Dedifferentiated amniotic fluid mesenchymal stem cell (primary cell): Measurements from ENCODE around the gene COPA.
"Not testable (repeated sequence)": the region's sequence is repeated elsewhere in the genome, so short reads cannot be mapped to it uniquely, and the experiment has no call there.

Source experiments
- DNase-seq: peaks from one replicate; pipeline ENCODE4 v3.0.0-alpha.2; 2016; ENCODE audit errors: extremely low spot score

Gene COPA

DNA sequence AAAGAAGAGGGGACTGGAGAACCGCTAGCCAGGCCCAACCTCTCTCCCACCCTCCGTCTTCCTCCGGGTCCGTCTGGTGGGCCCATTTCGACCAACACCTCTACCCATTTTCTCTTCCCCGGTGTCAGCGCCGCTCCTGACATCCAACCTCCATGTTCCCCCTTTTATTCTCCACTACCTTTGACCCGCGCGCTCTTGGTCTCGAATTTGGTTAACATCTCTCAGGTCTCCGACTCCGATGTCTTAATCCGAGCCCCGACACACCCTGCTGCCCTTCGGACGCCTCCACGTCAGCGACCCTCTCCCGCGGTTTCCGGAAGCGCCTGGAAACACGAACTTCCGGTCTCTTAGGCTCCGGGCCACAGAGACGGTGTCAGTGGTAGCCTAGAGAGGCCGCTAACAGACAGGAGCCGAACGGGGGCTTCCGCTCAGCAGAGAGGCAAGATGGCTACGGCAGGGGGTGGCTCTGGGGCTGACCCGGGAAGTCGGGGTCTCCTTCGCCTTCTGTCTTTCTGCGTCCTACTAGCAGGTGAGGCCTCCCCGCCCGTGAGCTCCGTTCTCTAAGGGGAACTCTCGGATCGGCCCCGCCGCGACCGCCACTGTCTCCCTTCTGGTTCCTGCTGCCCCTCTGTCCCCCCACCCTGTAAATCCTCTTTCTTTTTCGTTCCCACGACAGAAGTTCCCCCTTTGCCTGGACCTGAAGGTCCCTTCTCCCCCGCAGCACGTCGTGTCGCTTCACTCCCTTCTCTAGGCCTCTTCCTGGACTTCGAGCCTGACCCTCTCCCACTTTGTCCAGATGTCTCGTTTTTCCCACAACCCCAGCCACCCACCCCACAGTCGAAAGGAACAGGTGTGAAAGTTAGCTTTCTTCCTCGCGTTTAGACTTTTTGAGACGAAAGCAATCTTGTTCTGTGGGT lies at the start of gene COPA, which contains the start of gene NCSTN:
Gene COPA (minus strand): TSS at position 298 of the 917 bp plus-strand sequence. CDS start 80 bp downstream, at position 218.
Gene NCSTN (plus strand): TSS at position 431 of the 917 bp plus-strand sequence. CDS start 14 bp downstream, at position 445.
- DNase-seq = peak; percentile 97

DNA sequence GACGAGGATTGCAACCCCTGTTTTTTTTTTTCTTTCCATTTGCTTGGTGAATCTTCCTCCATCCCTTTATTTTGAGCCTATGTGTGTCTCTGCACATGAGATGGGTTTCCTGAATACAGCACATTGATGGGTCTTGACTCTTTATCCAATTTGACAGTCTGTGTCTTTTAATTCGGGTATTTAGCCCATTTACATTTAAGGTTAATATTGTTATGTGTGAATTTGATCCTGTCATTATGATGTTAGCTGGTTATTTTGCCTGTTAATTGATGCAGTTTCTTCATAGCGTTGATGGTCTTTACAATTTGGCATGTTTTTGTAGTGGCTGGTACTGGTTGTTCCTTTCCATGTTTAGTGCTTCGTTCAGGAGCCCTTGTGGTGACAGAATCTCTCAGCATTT lies 45.4 kb upstream of the COPA start:
- not testable (repeated sequence) for DNase-seq

DNA sequence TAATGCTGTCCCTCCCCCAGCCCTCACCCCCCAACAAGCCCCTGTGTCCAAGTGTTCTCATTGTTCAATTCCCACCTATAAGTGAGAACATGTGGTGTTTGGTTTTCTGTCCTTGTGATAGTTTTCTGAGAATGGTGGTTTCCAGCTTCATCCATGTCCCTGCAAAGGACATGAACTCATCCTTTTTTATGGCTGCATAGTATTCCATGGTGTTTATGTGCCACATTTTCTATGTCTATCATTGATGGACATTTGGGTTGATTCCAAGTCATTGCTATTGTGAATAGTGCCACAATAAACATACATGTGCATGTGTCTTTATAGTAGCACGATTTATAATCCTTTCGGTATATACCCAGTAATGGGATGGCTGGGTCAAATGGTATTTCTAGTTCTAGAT lies 41.8 kb upstream of the COPA start:
- not testable (repeated sequence) for DNase-seq

DNA sequence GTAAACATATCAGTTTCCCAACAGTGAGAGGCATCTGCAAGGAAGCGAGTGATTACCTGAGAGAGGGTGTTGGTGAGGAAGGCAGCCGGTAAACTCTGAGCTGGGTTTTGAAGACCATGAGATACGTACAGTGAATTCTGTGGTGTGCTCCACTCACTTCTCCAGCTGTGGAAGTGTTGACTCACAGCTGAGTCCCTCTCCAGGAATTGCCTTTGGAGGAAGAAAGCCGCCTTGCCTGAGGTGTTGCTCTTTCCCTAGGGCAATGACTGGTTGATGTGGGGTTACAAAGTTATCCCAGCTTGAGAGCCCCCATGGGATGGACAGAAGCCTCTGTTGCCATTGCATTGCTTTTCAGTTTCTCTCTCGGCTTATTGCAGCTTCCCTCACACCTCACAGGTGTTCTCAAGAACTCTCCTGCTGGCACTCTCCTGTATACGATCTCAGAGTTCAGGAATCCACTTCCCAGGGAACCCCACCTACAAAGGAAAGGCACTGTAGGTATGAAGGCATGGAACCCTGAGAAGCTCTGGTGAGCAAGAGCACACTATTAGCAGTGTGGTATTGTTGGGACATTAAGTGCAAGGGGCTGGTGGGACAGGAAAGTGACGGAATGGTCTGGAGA lies 34.6 kb upstream of the COPA start:
- peak; percentile 18 for DNase-seq

DNA sequence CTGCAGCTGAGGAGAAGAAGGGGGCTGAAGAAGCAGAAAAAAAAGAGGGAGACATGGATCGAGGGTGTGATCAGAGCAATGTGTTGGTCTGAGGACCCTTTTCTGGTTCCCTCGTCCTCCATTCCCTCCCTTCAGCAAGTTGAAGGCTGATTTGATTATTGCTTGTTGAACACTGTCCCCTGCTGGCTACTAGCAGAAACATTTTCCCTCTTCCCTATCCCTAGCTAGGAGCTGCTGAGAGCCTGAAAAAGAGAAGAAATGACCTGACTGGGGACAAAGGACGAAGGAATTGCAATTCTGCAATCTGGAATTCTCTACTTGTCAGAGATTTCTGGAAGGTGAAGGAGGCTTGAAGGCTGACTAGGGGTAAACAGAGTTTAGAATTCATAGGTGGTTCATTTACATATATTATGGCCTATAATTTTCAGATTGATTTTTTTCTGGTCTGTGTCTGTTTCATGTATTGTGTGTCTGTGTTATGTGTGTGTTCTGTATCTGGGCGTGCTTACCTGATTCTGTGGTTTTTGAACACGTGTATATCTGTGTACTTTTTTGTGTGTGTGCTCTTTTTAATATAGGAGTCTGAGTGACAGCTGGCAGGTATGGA lies 33.6 kb upstream of the COPA start:
- peak; percentile 60 for DNase-seq

DNA sequence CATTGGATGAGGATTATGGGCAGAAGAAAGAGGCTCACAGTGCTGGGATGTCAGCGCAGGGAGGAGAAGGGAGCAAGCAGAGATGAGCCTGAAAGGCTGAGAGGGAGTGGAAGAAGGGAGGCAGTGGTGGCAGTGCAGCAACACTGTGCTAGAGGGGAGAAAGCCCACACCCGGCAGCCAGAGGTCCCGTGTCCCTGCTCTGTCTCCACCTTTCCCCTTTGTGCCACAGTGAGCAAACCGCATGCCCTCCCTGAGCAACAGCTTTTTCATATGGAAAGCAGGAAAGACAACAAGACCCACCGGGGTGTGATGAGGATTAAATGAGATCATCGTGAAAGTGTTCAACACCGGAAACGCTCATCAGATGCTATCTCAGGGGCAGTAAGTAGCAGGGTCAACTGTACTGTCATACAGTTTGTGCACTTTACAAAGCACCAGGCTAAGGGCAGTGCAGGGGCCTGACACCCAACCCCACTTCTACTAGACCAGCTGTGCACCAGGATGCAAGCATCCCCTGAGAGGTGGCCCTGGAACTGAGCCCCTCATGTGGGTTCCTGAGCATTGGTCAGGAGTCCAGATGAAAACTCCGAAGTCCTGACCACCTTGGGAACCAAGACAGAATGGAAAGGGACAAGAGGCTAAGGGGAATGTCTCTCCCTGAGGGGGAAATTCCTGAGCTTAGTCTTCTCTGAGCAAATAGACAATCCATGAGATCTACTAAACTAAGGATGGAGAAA lies 32.9 kb upstream of the COPA start:
- DNase-seq = no peak

DNA sequence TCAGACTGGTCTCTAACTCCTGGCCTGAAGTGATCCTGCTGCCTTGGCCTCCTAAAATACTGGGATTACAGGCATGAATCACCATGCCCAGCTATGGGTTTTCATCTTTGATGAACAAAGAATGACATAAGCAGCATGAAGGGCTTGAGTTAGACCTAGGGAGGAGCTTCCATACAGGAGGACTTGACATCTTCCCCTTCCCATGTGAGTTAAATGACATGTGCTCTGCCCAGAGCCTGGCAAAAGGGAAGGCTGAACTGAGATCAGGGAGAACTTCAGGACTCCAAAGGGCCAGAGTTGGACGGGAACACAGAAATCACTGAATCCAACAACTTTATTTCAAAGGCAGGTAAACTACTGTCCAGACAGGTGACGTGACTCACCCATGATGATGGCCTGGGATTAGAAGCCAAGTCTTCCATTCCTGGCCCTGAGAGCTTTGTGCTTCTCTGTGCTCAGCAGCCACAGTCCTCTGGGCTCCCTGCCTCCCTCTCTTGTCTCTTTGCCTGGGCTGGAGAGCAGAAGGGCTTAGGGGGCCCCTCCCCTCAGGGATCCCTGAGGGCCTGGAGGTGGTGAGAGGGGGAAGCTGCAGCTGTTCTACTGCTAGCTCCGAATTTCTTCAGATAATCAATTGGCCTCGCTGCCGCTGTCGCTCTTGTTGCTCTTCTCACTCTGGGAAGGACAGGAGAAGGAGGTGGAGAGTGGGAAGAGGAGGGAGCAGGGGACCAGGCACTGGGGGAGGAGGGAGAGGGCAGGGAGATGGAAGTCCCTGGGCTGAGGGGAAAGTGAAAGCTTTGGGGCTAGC lies 31.5 kb upstream of the COPA start:
- DNase-seq = no peak

DNA sequence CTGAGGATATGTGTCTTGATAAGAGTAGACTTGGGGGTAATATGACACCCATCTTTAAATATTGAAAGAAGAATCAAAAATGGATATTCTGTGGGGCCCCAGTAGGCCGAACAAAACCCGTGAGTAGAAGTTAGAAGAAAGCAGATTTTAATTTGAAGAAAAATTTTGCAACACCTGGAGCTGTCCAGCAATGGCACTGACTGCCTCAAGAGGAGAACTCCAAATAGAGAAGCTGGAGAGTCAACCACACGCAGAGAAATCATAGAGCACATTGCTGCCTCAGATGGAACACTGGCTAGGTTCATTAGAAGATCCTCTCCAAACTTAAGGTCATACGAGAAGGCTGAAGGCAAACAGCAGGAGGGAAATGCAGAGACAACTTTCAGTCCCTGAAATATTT lies 30.6 kb upstream of the COPA start:
- DNase-seq = no peak

DNA sequence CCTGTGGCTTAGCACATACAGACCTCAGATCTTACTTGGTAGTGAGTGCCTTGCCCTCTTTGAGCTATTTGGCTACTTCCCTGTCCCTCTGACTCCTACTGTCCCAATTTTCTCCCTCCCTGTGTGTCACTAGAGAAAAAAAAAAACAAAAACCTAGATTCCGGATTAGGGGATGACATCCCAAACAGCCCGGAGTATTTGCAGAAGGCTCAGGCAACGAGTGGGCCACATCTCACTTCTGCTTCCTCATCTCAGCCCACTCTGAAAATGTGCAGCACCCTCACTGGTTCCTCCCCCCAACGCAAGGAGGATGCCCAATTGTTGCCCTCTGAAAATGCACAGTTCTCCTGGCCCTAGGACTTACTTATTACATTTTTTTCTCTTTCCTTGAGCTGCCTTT lies 28.7 kb upstream of the COPA start:
- DNase-seq = no peak

DNA sequence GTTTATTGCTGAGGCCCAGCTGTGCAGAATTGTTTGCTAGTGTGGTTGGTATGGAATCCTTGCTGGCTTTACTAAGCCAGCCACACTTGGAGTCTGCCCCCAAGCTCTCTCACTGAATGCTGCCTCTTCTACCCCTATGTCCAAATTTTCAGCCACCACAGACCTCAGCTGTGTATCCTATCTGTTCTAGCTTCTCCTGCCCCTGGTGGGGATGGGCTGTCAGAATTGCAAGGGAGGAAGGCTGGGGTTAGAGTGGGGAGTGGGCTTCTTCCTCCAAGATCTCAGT lies 28.2 kb upstream of the COPA start:
- no peak for DNase-seq

DNA sequence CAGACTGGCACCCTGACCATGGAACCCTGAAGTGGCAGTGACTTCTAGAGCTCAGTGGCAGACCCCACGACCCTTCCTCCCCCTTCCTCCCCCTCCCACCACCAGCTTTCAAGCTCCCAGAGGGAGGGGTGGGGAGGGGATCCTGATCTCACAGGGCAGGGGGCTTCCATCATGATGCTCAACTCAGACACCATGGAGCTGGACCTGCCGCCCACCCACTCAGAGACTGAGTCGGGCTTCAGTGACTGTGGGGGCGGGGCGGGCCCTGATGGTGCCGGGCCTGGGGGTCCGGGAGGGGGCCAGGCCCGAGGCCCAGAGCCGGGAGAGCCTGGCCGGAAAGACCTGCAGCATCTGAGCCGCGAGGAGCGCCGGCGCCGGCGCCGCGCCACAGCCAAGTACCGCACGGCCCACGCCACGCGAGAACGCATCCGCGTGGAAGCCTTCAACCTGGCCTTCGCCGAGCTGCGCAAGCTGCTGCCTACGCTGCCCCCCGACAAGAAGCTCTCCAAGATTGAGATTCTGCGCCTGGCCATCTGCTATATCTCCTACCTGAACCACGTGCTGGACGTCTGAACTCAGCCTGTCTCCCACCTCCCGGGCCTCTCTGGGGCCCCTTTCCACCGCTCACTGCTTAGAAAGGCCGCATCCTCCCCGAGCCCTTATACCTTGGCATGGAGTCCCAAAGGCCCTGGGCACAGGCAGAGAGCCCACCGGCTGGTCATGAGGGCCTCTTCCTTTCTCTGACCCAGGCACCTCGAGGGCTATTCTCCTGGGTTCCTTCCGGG lies 27.7 kb upstream of the COPA start:
- no peak for DNase-seq

DNA sequence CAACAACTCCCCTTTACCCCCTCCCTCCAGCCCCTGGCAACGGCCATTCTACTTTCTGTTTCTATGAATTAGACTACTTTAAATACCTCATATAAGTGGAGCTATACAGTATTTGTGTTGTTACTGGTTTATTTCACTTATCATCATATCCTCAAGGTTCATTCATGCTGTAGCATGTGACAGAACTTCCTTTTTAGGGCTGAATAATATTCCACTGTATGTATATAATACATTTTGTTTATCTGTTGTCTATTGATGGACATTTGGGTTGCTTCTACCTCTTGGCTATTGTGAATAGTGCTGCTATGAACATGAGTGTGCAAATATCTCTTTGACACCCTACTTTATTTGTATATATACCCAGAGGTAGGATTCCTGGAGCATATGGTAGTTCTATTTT lies 26.0 kb upstream of the COPA start:
- DNase-seq = no peak

DNA sequence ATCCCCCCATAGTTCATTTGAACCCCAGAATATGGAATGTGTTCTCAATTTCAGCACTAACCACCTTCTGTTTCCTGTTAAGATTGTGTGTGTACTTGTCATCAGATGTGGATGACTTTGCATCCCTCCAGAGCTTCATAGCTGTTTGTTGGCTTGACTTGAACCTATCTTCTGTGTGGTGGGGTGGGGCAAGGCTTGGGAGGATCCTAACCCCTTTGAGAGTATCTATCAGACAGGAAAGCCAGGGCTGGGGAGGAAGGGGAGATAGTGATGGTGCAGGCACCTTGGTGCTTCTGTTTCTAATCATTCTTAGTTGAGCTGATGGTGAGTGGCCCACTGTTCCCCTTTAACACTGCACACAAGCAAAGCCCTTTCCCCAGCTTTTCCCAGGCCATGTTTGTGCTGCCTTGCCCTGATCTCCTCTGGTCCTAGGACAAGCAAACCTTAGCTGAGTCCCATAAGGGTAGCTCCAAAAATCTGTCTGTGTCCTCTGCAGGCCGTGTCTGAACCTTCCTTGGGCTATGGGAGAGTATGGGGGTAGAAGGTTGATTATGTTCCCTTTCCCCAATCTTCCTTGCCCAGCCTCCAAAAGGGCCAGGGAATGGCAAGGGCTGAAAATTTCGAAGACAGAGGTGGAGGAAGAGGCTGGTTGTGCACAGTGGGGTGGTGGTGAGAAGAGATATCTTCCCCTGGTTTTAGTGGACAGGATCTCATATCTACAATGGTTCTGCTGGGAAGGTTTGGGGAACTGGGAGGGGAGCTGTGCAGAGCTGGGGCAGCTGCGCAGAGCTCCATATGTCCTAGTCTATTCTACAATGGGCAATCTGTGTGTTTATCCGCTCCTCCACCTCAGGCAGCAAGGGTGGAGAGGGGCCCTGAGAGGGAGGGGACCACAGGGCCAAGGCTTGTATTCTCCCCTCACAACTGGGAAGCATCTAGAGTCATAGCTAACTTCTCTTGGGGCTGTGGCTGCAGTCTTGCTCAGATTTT lies 25.2 kb upstream of the COPA start:
- DNase-seq = no peak

DNA sequence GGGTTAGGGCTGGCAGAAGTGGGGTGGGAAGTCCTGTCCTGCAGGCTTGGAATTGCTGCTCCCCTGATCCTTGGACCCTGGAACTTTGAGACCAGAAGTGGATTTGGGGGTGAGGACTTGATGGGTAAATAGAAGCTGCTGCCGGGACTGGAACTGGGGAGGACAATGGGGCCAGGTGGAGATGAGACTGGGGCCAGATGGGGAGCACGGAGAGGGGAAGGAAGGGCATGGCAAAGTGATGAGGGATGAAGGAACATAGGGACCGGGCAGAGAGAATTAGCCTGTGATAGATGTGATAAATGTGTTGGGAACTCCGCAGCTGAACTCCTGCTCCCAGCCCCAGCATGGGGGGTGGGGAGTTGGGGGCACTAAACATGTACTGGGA lies 24.5 kb upstream of the COPA start:
- DNase-seq = no peak

DNA sequence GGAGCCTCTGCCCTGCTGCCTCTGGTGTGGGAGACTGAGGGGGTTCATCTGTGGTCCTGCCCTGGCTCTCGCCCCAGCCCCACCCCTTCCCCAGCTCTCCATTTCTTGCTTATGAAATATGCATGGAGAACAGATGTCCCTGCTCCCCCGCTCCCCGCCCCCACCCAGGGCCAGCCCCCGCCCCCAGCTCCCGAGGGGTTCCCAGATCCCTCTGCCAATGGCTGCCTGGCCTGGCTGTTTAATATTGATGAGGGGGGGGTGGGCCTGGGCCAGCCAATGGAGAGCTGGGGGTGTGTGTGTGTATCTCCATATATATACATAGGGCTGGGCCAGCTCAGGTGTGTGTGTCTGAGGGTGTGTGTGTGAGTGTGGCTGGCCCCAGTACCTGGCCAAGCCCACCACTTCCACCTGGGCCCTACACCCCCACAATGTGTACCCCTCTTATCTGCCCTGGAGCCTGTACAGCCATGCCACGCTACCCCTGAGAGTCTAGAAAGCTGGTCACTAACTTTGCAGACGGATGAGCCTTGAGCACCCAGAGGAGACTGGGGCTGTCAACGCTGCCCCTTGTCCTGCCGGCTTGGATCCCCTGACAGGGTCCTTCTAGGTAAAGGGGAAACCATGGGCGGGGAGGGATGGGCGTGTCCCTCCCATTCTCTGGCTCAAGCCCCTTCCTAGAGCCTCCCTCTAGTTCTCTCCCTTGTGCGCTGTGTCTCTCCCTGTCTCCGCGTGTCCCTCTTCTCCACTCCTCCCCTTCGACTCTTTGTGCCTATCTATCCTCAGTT lies 23.9 kb upstream of the COPA start, which contains the start of gene NHLH1:
Gene NHLH1 (plus strand): TSS at position 341 of the 785 bp plus-strand sequence. CDS start 3,661 bp downstream, outside the sequence.
- no peak for DNase-seq

DNA sequence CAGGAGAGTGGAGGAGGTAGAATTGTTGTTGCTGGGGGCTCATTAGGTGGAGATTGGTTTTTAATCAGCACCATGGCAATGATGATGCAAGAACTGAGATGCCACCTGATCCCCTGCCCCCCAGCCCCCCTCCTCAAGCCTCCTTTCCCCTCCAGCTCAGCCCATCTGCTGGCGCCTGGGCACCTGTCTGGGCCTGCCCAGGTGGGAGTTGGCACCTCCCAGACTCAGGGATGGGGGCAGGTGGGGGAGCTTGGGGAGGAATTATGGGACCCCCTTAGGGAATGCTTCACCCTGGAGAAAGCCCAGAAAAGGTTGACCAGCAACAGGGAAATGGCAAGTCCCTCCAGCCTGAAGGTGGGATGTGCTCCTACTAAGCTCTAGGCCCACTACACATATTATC lies 22.3 kb upstream of the COPA start:
- DNase-seq = no peak

DNA sequence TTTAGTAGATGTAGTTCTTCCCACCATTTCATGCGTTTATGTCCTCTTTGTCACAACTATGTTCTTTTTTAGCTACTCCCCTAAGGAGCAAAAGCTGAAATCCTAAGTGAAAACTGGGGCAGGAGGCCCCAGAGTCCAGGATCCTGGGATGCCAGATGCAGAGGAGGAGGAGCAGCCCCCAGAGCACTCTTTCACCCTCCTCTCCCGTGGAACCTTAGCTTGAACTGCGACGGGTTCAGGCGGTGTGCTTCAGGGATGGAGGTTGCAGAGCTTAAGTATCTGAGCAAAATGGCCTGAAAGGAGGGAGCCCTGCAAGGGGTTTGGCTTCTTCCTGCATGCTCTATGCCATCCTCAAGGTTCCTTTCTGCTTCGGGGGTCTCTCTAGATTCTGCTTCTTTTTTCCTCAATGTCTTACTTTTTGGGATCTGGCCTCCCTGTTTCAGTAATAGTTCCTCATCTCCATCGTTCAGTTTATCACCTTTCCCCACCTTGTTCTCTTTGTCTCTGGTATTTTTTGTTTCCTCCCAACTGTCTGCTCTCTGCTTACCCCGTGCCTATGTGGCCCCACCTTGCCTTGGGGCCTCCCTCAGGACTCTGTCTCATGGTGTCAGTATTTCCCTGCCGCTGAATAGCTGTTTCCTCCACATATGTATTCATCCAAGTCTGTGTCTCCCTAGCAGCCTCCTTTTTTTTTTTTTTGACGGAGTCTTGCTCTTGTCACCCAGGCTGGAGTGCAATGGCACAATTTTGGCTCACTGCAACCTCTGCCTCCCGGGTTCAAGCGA lies 21.1 kb upstream of the COPA start:
- DNase-seq = no peak

DNA sequence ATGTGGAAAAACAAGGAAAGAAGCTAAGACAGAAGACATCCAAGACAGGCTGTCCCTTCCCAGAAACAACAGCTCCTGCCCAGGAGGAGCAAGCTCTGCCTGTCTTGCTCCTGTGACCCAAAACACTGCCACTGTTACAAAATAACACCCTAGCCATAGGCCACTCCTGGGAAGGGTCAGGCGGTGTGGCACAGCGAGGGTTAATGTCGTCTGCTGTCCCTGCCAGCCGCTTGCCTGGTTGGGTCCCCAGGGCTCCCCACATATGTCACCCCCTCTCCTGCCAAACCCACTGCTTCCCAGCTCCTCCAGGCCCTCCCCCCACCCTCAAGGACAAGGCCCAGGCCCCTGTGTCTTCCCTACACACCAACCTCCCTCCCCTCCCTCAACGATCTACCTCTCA lies 20.0 kb upstream of the COPA start:
- no peak for DNase-seq
